Measurements from ENCODE around the gene CDKN1B. TPM values are rescaled to one million over a fixed set of nuclear protein-coding genes. Genes with fewer than 3 reads are reported as not detected.

Gene CDKN1B
- total RNA-seq, 1 experiment from 2014 or later, result 27.7 TPM

GRCh38 chr12:12681061-12681765 is 36.0 kb upstream of the CDKN1B start:
- Histone ChIP-seq H4K8ac (replicated peaks; ENCODE audit: insufficient read length, low read depth, low read length) (no peak overlapping the region), H3K27me3 (ENCODE audit: insufficient read depth, low read length) (peaks cover 5% of the 10 kb centered on the region; the same call in 1 of the 2 replicates), H2BK5ac (ENCODE audit: insufficient read length, low read length) (no peak overlapping the region), H3K23ac (ENCODE audit: insufficient read length, low read depth, low read length) (no peak overlapping the region), H4K91ac (ENCODE audit: insufficient read length, low read depth, low read length) (no peak overlapping the region), H2AFZ (ENCODE audit: low read length) (no peak overlapping the region), H3K9ac (ENCODE audit: extremely low read depth, insufficient read length, low read length) (no peak overlapping the region), H2AK5ac (ENCODE audit: insufficient read length, low read length) (no peak overlapping the region), H4K20me1 (ENCODE audit: control insufficient read depth, insufficient read depth, insufficient read length) (no peaks in the 10 kb centered on the region), H3K18ac (ENCODE audit: insufficient read length, low read depth, low read length) (no peak overlapping the region), H3K14ac (ENCODE audit: insufficient read depth, low read length) (no peak overlapping the region; the same call in 1 of the 2 replicates), H3K4ac (ENCODE audit: low read depth, low read length) (no peak overlapping the region), H3T11ph (ENCODE audit: low read length) (no peak overlapping the region), H2BK15ac (ENCODE audit: low read depth, low read length) (no peak overlapping the region), H3K79me1 (ENCODE audit: insufficient read depth, low read depth, low read length, poor library complexity, severe bottlenecking) (no peaks in the 10 kb centered on the region), H2BK20ac (ENCODE audit: low read depth, low read length, poor library complexity, severe bottlenecking) (no peak overlapping the region), H2BK12ac (ENCODE audit: insufficient read length, low read depth, low read length) (no peak overlapping the region), H3K9me3 (ENCODE audit: control insufficient read depth, low read depth, low read length) (no peaks in the 10 kb centered on the region), H3K4me1 (ENCODE audit: insufficient read depth, low read length) (no peaks in the 10 kb centered on the region), H3K27ac (ENCODE audit: insufficient read length, low read depth, low read length) (no peak overlapping the region), H3K4me2 (ENCODE audit: insufficient read depth, insufficient read length, low read length) (no peak overlapping the region), H4K5ac (ENCODE audit: insufficient read length, low read depth, low read length) (no peak overlapping the region), H3K23me2 (ENCODE audit: insufficient read length, low read depth, low read length, poor library complexity, severe bottlenecking) (peaks cover 3% of the 10 kb centered on the region), H3K56ac (ENCODE audit: insufficient read length, low read depth, low read length) (no peak overlapping the region), H3K79me2 (ENCODE audit: insufficient read depth, low read length) (no peaks in the 10 kb centered on the region; the same call in 1 of the 2 replicates), H2BK120ac (ENCODE audit: low read depth, low read length, poor library complexity, severe bottlenecking) (no peak overlapping the region)
- Mint-ChIP-seq H3K4me1 (peaks cover 50 to 62% of the 10 kb centered on the region in 2 experiments), H3K9me3 (no peaks in the 10 kb centered on the region), H3K4me3 (no peak overlapping the region), H3K27ac (peak overlapping the region in 2 of 3 experiments; percentile 56 to 63; a peak in 5 of 7 replicates), H3K27me3 (ENCODE audit: low read depth) (no peaks in the 10 kb centered on the region), H3K36me3 (ENCODE audit: insufficient read depth in 1 of 3, low read depth in 3 of 3) (peaks cover 0 to 11% (median 10%) of the 10 kb centered on the region in 3 experiments; a peak in 3 of 7 replicates)
- no CpG with 5 or more reads among the region's 5 CpGs for WGBS (ENCODE audit: extremely low coverage, insufficient read length, low lambda C conversion rate)
- TF ChIP-seq, protein P1, sequence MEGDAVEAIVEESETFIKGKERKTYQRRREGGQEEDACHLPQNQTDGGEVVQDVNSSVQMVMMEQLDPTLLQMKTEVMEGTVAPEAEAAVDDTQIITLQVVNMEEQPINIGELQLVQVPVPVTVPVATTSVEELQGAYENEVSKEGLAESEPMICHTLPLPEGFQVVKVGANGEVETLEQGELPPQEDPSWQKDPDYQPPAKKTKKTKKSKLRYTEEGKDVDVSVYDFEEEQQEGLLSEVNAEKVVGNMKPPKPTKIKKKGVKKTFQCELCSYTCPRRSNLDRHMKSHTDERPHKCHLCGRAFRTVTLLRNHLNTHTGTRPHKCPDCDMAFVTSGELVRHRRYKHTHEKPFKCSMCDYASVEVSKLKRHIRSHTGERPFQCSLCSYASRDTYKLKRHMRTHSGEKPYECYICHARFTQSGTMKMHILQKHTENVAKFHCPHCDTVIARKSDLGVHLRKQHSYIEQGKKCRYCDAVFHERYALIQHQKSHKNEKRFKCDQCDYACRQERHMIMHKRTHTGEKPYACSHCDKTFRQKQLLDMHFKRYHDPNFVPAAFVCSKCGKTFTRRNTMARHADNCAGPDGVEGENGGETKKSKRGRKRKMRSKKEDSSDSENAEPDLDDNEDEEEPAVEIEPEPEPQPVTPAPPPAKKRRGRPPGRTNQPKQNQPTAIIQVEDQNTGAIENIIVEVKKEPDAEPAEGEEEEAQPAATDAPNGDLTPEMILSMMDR (conservative IDR thresholded peaks at IDR 0.05), result no peak
- no peak for DNase-seq

All from H9 (cell line).